EH (cell line): ENCODE results near the gene CHMP2A.
"Not testable (repeated sequence)": the region's sequence is repeated elsewhere in the genome, so short reads cannot be mapped to it uniquely, and the experiment has no call there.

Experiments used
- DNase-seq: peaks from one replicate; pipeline ENCODE4 v3.0.0-alpha.2; 2015; ENCODE audit warnings: low read depth

Gene CHMP2A

GRCh38 chr19:58511353-58512208, 43.3 kb downstream of the CHMP2A start, which contains the start of gene SLC27A5:
TSS of gene SLC27A5 (minus strand) at chr19:58511992. CDS start at chr19:58511955, 37 bp downstream.
- DNase-seq: no peak

GRCh38 chr19:58510084-58510862, 44.6 kb downstream of the CHMP2A start:
- DNase-seq: no peak

- no peak for DNase-seq
Observed at GRCh38 chr19:58509731-58510083, 45.2 kb downstream of the CHMP2A start.

- DNase-seq: not testable (repeated sequence)
Observed at GRCh38 chr19:58507602-58508223, 47.2 kb downstream of the CHMP2A start.
